ENCODE measurements around the gene MYLK. TPM values are rescaled to one million over a fixed set of nuclear protein-coding genes. Genes with fewer than 3 reads are reported as not detected.
A peak's percentile ranks its signal among the peaks of the same experiment; 100 is the strongest.

Gene MYLK
- polyA plus RNA-seq, 4 donors, result 131 to 221 (median 149) TPM

DNA sequence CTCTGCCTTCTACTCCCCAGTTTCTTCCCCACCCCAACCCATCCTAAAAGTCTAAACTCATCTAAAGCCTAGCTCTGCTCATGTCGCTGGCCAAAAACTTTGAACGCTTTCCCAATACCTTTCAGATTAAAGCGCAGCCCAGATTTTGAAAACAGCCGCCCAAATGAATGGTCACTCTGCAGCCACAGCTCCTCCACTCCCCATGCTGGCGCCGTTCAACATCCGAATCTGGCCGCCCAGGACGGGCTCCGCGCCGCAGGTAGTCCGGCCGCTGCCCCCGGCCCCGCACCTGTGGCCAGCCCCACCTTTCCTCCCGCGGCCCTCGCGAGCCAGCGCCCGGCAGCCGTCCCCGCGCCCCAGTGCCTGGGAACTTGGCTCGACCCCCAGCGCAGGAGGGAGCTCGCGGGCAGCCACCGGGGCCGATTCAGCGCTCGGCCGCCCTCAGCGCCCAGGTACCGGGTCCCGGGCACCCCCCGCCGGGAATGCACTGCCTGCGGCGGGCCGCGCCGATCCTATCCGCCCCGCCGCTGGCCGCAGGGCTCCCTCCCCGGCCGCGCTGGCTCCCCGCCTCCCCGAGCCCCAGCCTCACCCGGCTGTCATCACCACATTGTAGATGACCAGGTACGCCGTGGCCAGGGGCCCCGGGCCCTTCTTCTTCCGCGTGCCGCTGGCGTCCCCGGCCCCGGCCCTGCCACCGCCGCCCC, 299.7 kb downstream of the MYLK start:
- DNase-seq (ENCODE audit: low read depth in 4 of 4, low spot score in 2 of 4), result peak in 3 of 4 donors; percentile 16 to 34 (median 19)

DNA sequence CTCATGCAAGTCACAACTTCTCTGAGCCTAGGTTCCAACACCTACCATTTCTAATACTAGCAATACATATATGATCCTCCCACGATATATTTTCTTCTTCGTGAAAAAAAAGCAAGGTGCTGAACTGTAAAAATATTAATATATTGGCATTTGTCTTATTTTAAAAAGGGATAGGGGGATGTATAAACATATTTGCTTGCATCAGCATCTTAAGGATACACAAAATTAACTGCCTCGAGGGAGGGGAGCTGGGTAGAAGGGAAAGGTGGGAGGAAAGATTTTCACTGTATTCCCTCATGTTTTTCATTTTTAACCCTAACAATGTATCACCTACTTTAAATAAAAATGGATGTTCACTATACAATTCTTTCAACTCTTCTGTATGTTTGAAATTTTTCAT, 300.6 kb downstream of the MYLK start:
- no peak for DNase-seq (ENCODE audit: low read depth in 4 of 4, low spot score in 2 of 4)

DNA sequence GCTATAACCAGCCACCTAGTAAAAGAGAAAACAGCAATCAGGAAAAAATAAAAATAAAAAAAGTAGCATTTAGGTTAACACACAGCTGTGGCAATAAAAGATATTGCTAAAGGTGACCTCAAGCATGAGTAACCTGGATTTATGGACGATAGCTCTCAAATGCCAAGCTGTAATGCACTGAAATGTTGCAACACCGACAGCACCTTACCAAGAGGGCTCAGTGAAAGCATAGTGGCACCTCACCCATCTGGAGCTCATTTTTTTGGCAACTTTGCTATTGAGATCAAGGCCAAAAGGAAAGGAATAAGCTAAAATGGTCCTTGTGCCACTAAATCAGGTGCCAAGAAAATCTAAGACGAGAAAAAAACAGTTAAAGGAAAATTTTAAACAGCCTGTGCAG, 301.8 kb downstream of the MYLK start:
- DNase-seq (ENCODE audit: low read depth in 4 of 4, low spot score in 2 of 4), result no peak

DNA sequence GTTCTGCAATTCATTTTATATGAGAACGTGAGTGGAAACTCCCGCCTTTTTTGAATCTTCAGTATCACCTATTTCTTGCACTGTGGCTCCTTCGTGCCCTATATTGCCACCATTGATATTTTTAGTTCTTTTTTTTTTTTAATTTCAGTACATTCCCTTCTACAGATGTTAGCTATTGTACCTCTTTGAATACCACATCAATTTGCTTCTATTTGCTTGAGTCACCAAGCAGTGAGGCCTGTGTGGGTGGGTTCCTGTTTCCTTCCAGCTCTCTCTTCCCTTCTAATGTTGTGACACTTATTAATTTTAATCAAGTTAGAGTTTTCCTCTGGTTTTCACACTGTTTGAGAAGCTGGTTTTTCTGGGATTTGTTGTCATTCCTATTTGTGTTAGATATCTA, 308.0 kb downstream of the MYLK start:
- DNase-seq (ENCODE audit: low read depth in 4 of 4, low spot score in 2 of 4), result no peak

DNA sequence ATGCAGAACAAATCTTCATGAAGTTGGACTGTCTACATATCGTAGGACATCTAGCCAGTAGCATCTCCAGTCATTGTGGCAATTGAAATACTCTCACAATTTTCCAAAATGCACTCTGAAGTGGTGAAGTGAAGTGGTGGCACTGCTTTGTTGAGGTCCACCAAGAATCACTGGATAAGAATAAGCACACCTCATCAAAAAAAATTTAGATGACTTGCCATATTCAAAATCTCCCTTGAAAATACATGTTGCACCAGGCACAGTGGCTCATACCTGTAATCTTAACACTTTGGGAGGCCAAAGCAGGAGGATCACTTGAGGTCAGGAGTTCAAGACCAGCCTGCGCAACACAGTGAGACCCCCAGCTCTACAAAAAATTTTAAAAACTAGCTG, 312.2 kb downstream of the MYLK start:
- DNase-seq (ENCODE audit: low read depth in 4 of 4, low spot score in 2 of 4), result no peak

DNA sequence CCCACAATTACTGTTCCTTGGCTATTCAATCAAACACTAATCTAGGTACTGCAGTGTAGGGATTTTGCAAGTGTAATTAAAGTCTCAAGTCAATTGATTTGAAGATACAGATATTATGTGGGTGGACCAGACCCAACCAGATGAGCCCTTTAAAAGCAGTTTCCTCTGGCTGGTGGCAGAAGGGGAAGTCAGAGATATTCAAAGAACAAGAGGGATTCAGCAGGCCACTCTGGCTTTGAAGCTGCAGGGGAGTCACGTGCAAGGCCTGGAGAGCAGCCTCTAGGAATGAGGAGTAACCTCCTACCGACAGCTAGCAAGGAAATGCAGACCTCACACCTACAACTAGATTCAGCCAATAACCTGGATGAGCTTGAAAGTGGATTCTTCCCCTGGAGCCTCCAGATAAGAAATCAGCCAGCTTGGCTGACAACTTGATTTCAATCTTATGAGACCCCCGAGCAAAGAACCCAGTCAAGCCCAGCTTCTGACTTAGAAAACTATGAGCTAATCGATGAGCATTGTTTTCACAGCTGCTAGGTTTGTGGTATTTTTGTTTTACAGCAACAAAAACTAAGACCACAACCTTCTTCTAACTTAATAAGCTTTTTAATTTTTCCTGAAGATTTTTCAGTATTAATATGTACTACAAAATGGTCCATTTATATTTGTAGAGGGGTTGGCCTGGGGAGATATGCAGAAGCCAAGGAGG, 312.7 kb downstream of the MYLK start:
- no peak for DNase-seq (ENCODE audit: low read depth in 4 of 4, low spot score in 2 of 4)

DNA sequence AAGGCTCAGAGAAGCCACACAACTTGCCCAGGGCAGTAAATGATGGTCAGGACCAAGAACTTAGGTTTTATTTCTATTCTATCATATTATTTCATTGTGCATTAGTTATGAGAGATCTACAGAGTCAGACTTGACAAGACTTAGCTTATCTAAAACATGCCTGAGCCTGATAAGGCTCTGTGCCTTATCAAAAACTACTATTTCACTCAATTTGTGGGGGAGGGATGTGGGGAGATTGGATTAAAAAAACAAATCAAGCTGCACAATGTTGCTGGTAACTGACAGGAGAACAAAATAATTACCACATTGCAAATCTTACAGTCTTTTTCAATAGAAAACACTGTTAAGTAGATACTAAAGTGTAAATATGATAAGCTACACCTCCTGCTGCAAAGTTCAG, 315.3 kb downstream of the MYLK start:
- DNase-seq (ENCODE audit: low read depth in 4 of 4, low spot score in 2 of 4), result no peak

DNA sequence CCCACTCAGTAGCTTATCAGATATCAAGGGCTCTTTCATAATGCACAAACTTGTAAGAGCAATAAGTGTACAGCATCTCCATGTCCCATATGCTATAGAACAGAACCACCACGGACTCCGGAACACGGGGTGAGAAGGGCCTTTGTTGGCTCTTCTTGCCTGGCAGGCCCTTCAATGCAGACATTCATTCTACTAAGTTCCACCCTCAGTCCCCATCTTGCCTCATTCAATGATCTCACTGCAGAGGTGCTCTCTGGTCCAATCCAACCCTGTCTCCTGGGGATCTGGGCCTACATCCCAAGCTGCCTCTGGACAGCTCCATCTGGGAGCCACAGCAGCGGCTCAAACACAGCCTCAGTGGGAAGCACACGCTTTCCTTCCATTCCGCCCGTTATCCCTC, 316.1 kb downstream of the MYLK start:
- no peak for DNase-seq (ENCODE audit: low read depth in 4 of 4, low spot score in 2 of 4)

DNA sequence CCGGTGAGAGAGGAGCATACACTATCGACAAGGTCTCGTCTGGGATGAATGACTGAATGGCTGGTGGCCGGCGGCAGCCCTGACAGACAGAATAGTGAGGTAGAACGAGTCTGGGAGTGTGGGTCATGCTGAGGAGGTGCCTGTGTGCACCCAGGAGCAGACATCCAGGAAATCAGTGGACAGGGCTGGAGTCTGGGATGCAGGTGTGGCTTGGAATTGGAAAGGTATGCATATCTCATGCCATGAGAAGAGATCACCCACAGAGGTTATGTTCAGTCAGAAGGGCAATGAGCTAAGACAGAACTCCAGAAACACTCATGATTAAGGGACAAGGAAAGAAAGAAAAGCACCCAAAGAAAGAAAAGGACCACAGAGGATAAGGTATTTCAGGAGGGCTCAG, 320.1 kb downstream of the MYLK start:
- no peak for DNase-seq (ENCODE audit: low read depth in 4 of 4, low spot score in 2 of 4)

DNA sequence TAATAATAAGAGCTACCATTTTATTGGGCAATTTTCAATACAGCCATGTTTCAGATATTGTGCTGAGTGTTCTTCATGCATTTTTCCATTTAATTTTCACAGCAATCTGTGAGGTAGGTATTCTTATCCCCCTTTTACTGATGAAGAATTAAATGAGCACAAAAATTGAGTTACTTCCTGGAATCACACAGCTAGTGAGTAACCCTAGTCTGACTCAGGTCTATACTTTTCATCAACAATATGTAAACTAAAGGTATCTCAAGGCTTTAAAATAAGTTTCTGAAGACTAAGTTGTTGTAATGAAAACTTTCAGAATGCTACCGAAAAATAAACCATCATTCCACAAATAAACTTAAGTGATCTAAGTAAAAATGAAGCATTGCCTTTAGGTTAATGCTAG, 321.6 kb downstream of the MYLK start:
- no peak for DNase-seq (ENCODE audit: low read depth in 4 of 4, low spot score in 2 of 4)

DNA sequence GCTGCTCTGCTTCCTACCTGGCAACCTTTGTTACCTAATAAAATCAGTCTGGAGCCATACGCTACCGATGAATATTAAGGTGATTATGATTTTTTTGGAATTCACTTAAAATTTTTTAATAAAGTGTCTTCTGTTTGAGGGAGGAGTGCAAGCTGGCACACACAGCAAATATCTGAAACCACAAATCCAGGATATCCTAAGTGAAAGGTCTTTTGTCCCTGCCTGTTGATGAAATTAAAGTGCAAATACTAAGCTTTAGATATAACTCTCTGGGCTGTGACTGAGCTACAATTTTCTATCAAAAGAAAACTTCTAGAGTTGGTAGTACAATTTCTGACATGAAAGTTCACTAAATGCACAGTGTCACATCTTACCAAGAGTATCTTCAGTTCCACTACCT, 322.9 kb downstream of the MYLK start:
- DNase-seq (ENCODE audit: low read depth in 4 of 4, low spot score in 2 of 4), result no peak

Other genes starting within 250 kb of the MYLK start
- gene CCDC14, start 76.9 kb upstream of the MYLK start, polyA plus RNA-seq (ENCODE audit: insufficient read length in 4 of 4), result 100 to 1,000 TPM in 3 of 4 donors, 10 to 100 TPM in 1; 97.5 to 186 (median 147) TPM
- gene ROPN1, start 107.8 kb upstream of the MYLK start, polyA plus RNA-seq (ENCODE audit: insufficient read length in 4 of 4), result under 1 TPM; 0.09 to 0.37 (median 0.15) TPM
- 10 to 100 TPM; 22.3 to 31.0 (median 27.0) TPM for gene KALRN, start 149.0 kb upstream of the MYLK start, polyA plus RNA-seq (ENCODE audit: insufficient read length in 4 of 4)

All from left renal cortex interstitium (tissue), 4 donors.